HEK293 (cell line): ENCODE results near the gene RNF126.

Experiments
- CTCF ChIA-PET: fragments of 350-600 bp; formaldehyde crosslinking; extraction: SDS; loops from one replicate; lab custom pipeline; 2021; ENCODE audit warnings: antibody characterized with exemption; lab: Yijun Ruan, JAX
- POLR2A ChIA-PET: fragments of 300-600 bp; formaldehyde crosslinking; extraction: SDS; loops from one replicate; lab custom pipeline; 2020; ENCODE audit warnings: antibody characterized with exemption, inconsistent platforms; lab: Yijun Ruan, JAX
- H3K27ac ChIP-seq: fragments of 200-500 bp; sonication (Bioruptor generic); 2 replicates; pipeline ENCODE4 v1.5.1; 2014; ENCODE audit warnings: low read depth, low read length, control low read depth, inconsistent platforms; ENCODE audit errors: extremely low read depth
- H3K36me3 ChIP-seq, 2 experiments: fragments of 200-500 bp in 1 of 2; sonication (Bioruptor generic) in 1 of 2; 1 replicate in 1 of 2; 2 replicates in 1 of 2; pipeline ENCODE4 v1.5.1; 2014 to 2017; ENCODE audit warnings: inconsistent platforms in 2 of 2, low read length in 2 of 2; ENCODE audit not compliant: control insufficient read depth in 2 of 2, insufficient read depth in 1 of 2
- H3K4me1 ChIP-seq: fragments of 200-500 bp; sonication (Bioruptor generic); 2 replicates; pipeline ENCODE4 v1.5.1; 2014; ENCODE audit warnings: mild to moderate bottlenecking, low read length, inconsistent platforms; ENCODE audit not compliant: control insufficient read depth, insufficient read depth
- H3K4me3 ChIP-seq: 2 replicates; pipeline ENCODE4 v1.5.1; 2011; ENCODE audit warnings: low read depth, mild to moderate bottlenecking, control low read depth, low read length, moderate library complexity
- H3K9me3 ChIP-seq: fragments of 200-500 bp; sonication (Bioruptor generic); 2 replicates; pipeline ENCODE4 v1.5.1; 2014; ENCODE audit warnings: low read depth, low read length, inconsistent platforms; ENCODE audit not compliant: control insufficient read depth, insufficient read depth
- BCL11A ChIP-seq: fragments of 450-650 bp; formaldehyde crosslinking; IDR thresholded peaks from 2 replicates; pipeline ENCODE4 v1.5.1; 2016; ENCODE audit warnings: low read depth, missing biosample characterization, missing genetic modification characterization
- ZBTB8A ChIP-seq: fragments of 450-650 bp; formaldehyde crosslinking; IDR thresholded peaks from 2 replicates; pipeline ENCODE4 v1.5.1; 2016; ENCODE audit warnings: missing biosample characterization, missing genetic modification characterization
- ZNF184 ChIP-seq: fragments of 450-650 bp; IDR thresholded peaks from 2 replicates; pipeline ENCODE4 v1.5.1; 2018; ENCODE audit warnings: missing biosample characterization, mild to moderate bottlenecking, missing genetic modification characterization
- ZNF19 ChIP-seq: fragments of 450-650 bp; formaldehyde crosslinking; IDR thresholded peaks from 2 replicates; pipeline ENCODE4; 2016; ENCODE audit warnings: missing biosample characterization, missing genetic modification characterization, low read depth
- ZNF350 ChIP-seq: fragments of 450-650 bp; formaldehyde crosslinking; IDR thresholded peaks from 2 replicates; pipeline ENCODE4 v1.5.0; 2017; ENCODE audit warnings: missing biosample characterization, mild to moderate bottlenecking, missing genetic modification characterization
- ZNF37A ChIP-seq: fragments of 450-650 bp; IDR thresholded peaks from 2 replicates; pipeline ENCODE4 v1.5.1; 2018; ENCODE audit warnings: missing biosample characterization, missing genetic modification characterization
- ZNF416 ChIP-seq: fragments of 450-650 bp; formaldehyde crosslinking; IDR thresholded peaks from 2 replicates; pipeline ENCODE4 v1.5.1; 2016; ENCODE audit warnings: missing biosample characterization, missing genetic modification characterization
- ZNF558 ChIP-seq: fragments of 450-650 bp; formaldehyde crosslinking; IDR thresholded peaks from 2 replicates; pipeline ENCODE4 v1.5.1; 2016; ENCODE audit warnings: missing biosample characterization, missing genetic modification characterization
- ZNF629 ChIP-seq: fragments of 450-650 bp; formaldehyde crosslinking; IDR thresholded peaks from 2 replicates; pipeline ENCODE4 v1.5.1; 2017; ENCODE audit warnings: missing biosample characterization, missing genetic modification characterization
- TF ChIP-seq, protein P1 (sequence below): fragments of 450-650 bp; formaldehyde crosslinking; IDR thresholded peaks from 2 replicates; pipeline ENCODE4 v1.5.1; 2017; ENCODE audit warnings: missing biosample characterization, missing genetic modification characterization
- TF ChIP-seq, protein P2 (sequence below): fragments of 450-650 bp; formaldehyde crosslinking; IDR thresholded peaks from 2 replicates; pipeline ENCODE4 v1.5.1; 2016; ENCODE audit warnings: missing biosample characterization, missing genetic modification characterization, low read depth
- TF ChIP-seq, protein P3 (sequence below): fragments of 450-650 bp; formaldehyde crosslinking; conservative IDR thresholded peaks from 2 replicates; pipeline ENCODE4 v1.5.1; 2016; ENCODE audit warnings: low read depth, missing biosample characterization, missing genetic modification characterization
- TF ChIP-seq, protein P4 (sequence below): fragments of 450-650 bp; formaldehyde crosslinking; optimal IDR thresholded peaks from 2 replicates; pipeline ENCODE3; 2016; ENCODE audit warnings: missing biosample characterization, mild to moderate bottlenecking, missing genetic modification characterization
- TF ChIP-seq, protein P5 (sequence below): fragments of 450-650 bp; formaldehyde crosslinking; IDR thresholded peaks from 2 replicates; pipeline ENCODE4 v1.5.1; 2016; ENCODE audit warnings: missing biosample characterization, missing genetic modification characterization

Gene RNF126

DNA sequence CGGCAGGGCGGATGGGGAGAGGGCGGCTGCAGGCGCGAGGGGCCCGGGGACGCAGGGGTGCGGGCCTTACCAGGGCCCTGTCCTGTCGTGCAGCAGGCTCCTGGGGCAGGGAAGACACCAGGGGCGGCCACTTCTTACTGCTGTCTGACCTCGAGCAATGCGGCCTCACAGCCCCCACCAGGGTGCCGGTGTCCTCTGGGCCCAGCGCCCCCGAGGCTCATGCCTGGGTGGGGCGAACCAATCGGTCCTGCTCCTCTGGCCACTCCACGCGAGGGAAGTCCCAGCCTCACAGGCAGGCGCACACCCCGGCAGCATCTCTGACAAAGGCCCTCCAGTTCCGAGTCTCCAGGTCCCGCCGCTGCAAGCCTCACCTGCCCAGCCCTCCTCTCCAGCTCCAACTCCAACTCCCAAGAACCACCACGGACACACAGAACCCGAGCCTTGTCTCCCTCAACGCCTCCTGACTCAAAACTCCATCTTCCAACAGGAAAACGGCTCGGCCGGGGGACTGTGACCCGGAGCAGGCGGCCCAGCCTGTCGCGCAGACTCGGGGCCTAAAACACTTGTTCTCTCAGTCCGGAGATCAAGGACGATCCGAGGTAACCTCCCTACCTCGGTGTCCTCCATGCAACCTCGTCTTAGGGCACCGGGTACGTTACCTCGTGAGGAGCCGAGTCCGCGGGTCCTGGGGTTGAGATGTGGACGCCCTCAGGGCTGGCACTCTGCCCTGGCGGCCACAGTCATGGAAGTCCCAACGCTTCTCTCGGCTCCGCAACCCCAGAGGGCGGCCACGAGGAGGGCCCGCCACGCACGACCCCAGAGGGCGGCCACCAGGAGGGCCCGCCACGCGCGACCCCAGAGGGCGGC lies 16.9 kb downstream of the RNF126 start:
- ChIA-PET POLR2A (interaction anchor here (0.8 kb wide), 1 partner anchor 17 kb away, joined by 3 read pairs; no protein-coding TSS in a partner anchor), CTCF (no interaction called here)
- Histone ChIP-seq H3K4me1 (no peaks in the 10 kb centered on the region), H3K4me3 (no peak overlapping the region), H3K9me3 (no peaks in the 10 kb centered on the region), H3K36me3 (peaks cover 5 to 51% of the 10 kb centered on the region in 2 experiments; a peak in 2 of 3 replicates), H3K27ac (no peak overlapping the region)
- TF ChIP-seq, protein P1, sequence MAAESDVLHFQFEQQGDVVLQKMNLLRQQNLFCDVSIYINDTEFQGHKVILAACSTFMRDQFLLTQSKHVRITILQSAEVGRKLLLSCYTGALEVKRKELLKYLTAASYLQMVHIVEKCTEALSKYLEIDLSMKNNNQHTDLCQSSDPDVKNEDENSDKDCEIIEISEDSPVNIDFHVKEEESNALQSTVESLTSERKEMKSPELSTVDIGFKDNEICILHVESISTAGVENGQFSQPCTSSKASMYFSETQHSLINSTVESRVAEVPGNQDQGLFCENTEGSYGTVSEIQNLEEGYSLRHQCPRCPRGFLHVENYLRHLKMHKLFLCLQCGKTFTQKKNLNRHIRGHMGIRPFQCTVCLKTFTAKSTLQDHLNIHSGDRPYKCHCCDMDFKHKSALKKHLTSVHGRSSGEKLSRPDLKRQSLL (tag by site-specific recombination), result peak; percentile 44; the same call in 1 of the 2 replicates
- no peak for TF ChIP-seq ZBTB8A (tag by site-specific recombination)

DNA sequence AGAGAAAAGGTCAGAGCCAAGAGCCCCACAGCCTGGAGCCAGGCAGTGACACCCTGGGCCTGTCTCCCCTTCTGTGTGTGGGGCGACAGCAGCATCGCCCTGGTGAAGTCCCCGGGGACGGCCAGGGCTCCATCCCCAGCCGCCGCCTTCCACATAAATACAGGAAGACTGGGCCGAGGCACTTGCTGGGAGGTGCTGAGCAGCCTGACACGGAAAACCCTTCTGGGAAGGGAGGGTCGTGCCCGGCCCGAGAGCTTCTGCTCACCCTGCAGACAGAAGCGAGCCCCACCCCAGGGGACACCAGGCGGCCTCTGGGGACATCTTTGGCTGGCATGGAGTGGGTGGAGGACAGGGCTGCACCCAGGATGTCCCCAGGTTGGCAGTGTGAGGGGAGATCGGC lies 18.2 kb downstream of the RNF126 start:
- POLR2A ChIA-PET, result interaction anchor here (1.6 kb wide), 1 partner anchor 59 kb away, joined by 4 read pairs; no protein-coding TSS in a partner anchor

DNA sequence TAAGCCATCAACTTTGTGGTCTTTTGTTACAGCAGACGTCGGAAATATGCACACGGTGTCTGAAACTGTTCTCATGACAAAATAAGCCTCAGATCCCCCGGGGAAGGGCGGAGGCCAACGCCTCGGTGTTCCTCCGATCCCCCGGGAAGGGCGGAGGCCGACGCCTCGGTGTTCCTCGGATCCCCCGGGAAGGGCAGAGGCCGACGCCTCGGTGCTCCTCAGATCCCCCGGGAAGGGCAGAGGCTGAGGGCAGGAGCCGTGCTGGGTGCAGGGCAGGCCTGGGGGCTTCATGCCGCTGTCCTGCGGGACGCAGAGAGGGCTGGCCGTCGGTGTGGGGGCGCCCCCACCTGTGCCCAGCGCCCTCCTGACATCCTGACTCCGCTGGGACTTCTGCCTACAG lies 18.7 kb downstream of the RNF126 start:
- no peak overlapping the region for H3K4me3 ChIP-seq
- H3K36me3 ChIP-seq, result peaks cover 0 to 37% of the 10 kb centered on the region in 2 experiments; a peak in 2 of 3 replicates
- TF ChIP-seq, protein P2, sequence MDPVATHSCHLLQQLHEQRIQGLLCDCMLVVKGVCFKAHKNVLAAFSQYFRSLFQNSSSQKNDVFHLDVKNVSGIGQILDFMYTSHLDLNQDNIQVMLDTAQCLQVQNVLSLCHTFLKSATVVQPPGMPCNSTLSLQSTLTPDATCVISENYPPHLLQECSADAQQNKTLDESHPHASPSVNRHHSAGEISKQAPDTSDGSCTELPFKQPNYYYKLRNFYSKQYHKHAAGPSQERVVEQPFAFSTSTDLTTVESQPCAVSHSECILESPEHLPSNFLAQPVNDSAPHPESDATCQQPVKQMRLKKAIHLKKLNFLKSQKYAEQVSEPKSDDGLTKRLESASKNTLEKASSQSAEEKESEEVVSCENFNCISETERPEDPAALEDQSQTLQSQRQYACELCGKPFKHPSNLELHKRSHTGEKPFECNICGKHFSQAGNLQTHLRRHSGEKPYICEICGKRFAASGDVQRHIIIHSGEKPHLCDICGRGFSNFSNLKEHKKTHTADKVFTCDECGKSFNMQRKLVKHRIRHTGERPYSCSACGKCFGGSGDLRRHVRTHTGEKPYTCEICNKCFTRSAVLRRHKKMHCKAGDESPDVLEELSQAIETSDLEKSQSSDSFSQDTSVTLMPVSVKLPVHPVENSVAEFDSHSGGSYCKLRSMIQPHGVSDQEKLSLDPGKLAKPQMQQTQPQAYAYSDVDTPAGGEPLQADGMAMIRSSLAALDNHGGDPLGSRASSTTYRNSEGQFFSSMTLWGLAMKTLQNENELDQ, result no peak
- TF ChIP-seq, protein P3, sequence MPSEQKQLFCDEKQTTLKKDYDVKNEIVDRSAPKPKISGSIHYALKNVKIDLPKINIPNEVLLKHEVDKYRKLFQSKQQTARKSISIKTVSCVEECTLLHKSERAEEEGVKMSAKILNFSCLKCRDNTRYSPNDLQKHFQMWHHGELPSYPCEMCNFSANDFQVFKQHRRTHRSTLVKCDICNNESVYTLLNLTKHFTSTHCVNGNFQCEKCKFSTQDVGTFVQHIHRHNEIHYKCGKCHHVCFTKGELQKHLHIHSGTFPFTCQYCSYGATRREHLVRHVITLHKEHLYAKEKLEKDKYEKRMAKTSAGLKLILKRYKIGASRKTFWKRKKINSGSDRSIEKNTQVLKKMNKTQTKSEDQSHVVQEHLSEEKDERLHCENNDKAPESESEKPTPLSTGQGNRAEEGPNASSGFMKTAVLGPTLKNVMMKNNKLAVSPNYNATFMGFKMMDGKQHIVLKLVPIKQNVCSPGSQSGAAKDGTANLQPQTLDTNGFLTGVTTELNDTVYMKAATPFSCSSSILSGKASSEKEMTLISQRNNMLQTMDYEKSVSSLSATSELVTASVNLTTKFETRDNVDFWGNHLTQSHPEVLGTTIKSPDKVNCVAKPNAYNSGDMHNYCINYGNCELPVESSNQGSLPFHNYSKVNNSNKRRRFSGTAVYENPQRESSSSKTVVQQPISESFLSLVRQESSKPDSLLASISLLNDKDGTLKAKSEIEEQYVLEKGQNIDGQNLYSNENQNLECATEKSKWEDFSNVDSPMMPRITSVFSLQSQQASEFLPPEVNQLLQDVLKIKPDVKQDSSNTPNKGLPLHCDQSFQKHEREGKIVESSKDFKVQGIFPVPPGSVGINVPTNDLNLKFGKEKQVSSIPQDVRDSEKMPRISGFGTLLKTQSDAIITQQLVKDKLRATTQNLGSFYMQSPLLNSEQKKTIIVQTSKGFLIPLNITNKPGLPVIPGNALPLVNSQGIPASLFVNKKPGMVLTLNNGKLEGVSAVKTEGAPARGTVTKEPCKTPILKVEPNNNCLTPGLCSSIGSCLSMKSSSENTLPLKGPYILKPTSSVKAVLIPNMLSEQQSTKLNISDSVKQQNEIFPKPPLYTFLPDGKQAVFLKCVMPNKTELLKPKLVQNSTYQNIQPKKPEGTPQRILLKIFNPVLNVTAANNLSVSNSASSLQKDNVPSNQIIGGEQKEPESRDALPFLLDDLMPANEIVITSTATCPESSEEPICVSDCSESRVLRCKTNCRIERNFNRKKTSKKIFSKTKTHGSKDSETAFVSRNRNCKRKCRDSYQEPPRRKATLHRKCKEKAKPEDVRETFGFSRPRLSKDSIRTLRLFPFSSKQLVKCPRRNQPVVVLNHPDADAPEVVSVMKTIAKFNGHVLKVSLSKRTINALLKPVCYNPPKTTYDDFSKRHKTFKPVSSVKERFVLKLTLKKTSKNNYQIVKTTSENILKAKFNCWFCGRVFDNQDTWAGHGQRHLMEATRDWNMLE, result no peak
- TF ChIP-seq, all 188 proteins: peak for 0
- ChIA-PET CTCF (no interaction called here), POLR2A (interaction anchor here (1.6 kb wide), 1 partner anchor 58 kb away, joined by 4 read pairs; no protein-coding TSS in a partner anchor)
- Histone ChIP-seq H3K9me3 (no peaks in the 10 kb centered on the region), H3K4me1 (no peaks in the 10 kb centered on the region), H3K27ac (no peak overlapping the region)

More for the DNA sequence above, 18.2 kb downstream of the RNF126 start:
- peaks cover 0 to 42% of the 10 kb centered on the region in 2 experiments; a peak in 2 of 3 replicates for H3K36me3 ChIP-seq
- no peak for TF ChIP-seq ZNF184
- CTCF ChIA-PET, result no interaction called here
- no peak overlapping the region for H3K27ac ChIP-seq
- H3K4me1 ChIP-seq, result no peaks in the 10 kb centered on the region
- H3K9me3 ChIP-seq, result no peaks in the 10 kb centered on the region
- H3K4me3 ChIP-seq, result no peak overlapping the region

DNA sequence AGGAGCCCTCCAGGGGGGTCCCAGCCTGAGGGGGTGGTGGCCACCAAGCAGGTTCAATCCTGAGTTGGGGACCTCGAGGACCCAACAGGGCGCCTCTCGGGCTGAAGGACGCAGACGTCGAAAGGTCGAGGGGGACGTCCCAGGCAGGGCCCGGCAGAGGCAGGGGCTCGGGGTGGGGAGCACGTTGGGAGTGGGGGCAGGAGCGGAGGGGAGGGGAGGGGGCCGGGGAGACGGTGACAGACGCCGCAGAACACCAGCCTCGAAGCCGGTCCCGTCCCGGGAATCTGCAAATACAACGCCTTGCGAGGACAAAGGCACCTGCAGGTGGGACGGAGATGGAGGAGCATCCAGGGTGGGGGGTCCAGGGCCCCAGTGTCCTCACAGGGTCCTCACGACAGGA lies 19.3 kb downstream of the RNF126 start:
- no peak overlapping the region for H3K4me3 ChIP-seq
- no peaks in the 10 kb centered on the region for H3K9me3 ChIP-seq
- H3K27ac ChIP-seq, result no peak overlapping the region
- H3K36me3 ChIP-seq, result peaks cover 0 to 33% of the 10 kb centered on the region in 2 experiments; a peak in 2 of 3 replicates
- no peaks in the 10 kb centered on the region for H3K4me1 ChIP-seq
- CTCF ChIA-PET, result no interaction called here
- POLR2A ChIA-PET, result interaction anchor here (1.6 kb wide), 1 partner anchor 58 kb away, joined by 4 read pairs; no protein-coding TSS in a partner anchor
- no peak for TF ChIP-seq BCL11A (tag by site-specific recombination)
- TF ChIP-seq ZNF629 (tag by site-specific recombination), result no peak
- TF ChIP-seq ZNF37A (tag by site-specific recombination), result no peak
- no peak for TF ChIP-seq ZNF558 (tag by site-specific recombination)
- no peak for TF ChIP-seq ZNF350 (tag by site-specific recombination)
- TF ChIP-seq, protein P4, sequence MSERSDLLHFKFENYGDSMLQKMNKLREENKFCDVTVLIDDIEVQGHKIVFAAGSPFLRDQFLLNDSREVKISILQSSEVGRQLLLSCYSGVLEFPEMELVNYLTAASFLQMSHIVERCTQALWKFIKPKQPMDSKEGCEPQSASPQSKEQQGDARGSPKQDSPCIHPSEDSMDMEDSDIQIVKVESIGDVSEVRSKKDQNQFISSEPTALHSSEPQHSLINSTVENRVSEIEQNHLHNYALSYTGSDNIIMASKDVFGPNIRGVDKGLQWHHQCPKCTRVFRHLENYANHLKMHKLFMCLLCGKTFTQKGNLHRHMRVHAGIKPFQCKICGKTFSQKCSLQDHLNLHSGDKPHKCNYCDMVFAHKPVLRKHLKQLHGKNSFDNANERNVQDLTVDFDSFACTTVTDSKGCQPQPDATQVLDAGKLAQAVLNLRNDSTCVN (tag by site-specific recombination), result no peak
- no peak for TF ChIP-seq ZNF416 (tag by site-specific recombination)
- no peak for TF ChIP-seq ZNF19 (tag by site-specific recombination)
- TF ChIP-seq, protein P5, sequence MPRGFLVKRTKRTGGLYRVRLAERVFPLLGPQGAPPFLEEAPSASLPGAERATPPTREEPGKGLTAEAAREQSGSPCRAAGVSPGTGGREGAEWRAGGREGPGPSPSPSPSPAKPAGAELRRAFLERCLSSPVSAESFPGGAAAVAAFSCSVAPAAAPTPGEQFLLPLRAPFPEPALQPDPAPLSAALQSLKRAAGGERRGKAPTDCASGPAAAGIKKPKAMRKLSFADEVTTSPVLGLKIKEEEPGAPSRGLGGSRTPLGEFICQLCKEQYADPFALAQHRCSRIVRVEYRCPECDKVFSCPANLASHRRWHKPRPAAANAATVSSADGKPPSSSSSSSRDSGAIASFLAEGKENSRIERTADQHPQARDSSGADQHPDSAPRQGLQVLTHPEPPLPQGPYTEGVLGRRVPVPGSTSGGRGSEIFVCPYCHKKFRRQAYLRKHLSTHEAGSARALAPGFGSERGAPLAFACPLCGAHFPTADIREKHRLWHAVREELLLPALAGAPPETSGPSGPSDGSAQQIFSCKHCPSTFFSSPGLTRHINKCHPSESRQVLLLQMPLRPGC (tag by site-specific recombination), result no peak
